H1 (cell line): ENCODE data around the gene MPP2.

Experiments
- CHD2 ChIP-seq: IDR thresholded peaks from 2 replicates; pipeline ENCODE4 v1.6.1; 2012; ENCODE audit warnings: low read length, improper control_type of control experiment
- CREB1 ChIP-seq: IDR thresholded peaks from 2 replicates; pipeline ENCODE4 v1.6.1; 2012; ENCODE audit warnings: inconsistent platforms
- CTCF ChIP-seq, 3 experiments: IDR thresholded peaks; 1 replicate in 2 of 3; 2 replicates in 1 of 3; pipeline versions ENCODE4 v1.5.1 to v1.6.1; 2011; ENCODE audit warnings: low read length in 3 of 3, mild to moderate bottlenecking in 3 of 3, inconsistent platforms in 2 of 3, low read depth in 1 of 3, moderate library complexity in 1 of 3; ENCODE audit not compliant: insufficient read depth in 1 of 3; ENCODE audit errors: control extremely low read depth in 1 of 3
- EGR1 ChIP-seq: IDR thresholded peaks from 2 replicates; pipeline ENCODE4 v1.6.1; 2011; ENCODE audit warnings: low read depth, low read length, borderline replicate concordance
- HDAC2 ChIP-seq, 2 experiments: fragments of 300-600 bp in 1 of 2; sonication (generic) in 1 of 2; IDR thresholded peaks; 2 replicates each; pipeline ENCODE4 v1.6.1; 2011 to 2012; ENCODE audit warnings: low read depth in 2 of 2, low read length in 2 of 2, mild to moderate bottlenecking in 2 of 2, moderate library complexity in 2 of 2, borderline replicate concordance in 1 of 2, inconsistent platforms in 1 of 2
- JUND ChIP-seq: IDR thresholded peaks from 2 replicates; pipeline ENCODE4 v1.6.1; 2011; ENCODE audit warnings: mild to moderate bottlenecking, improper control_type of control experiment, low read length
- POLR2A ChIP-seq, 2 experiments: IDR thresholded peaks; 1 replicate in 1 of 2; 2 replicates in 1 of 2; pipeline ENCODE4 v1.6.1; 2011; ENCODE audit warnings: low read depth in 2 of 2, low read length in 2 of 2, mild to moderate bottlenecking in 2 of 2; ENCODE audit errors: control extremely low read depth in 1 of 2
- RAD21 ChIP-seq, 2 experiments: IDR thresholded peaks in 1 of 2; conservative IDR thresholded peaks in 1 of 2; 2 replicates each; pipeline ENCODE4 v1.6.1; 2011; ENCODE audit warnings: low read depth in 2 of 2, low read length in 2 of 2, improper control_type of control experiment in 1 of 2, inconsistent platforms in 1 of 2, mild to moderate bottlenecking in 1 of 2, moderate library complexity in 1 of 2
- RBBP5 ChIP-seq: IDR thresholded peaks from 2 replicates; pipeline ENCODE4 v1.7.1; 2012; ENCODE audit warnings: low read depth, mild to moderate bottlenecking, inconsistent platforms, low read length, moderate library complexity, borderline replicate concordance
- RFX5 ChIP-seq: IDR thresholded peaks from 2 replicates; pipeline ENCODE4 v1.6.1; 2011; ENCODE audit warnings: low read depth, low read length, improper control_type of control experiment, borderline replicate concordance
- SIN3A ChIP-seq, 2 experiments: IDR thresholded peaks in 1 of 2; conservative IDR thresholded peaks in 1 of 2; 2 replicates each; pipeline ENCODE4 v1.6.1; 2011 to 2012; ENCODE audit warnings: low read length in 2 of 2, improper control_type of control experiment in 1 of 2, low read depth in 1 of 2, mild to moderate bottlenecking in 1 of 2
- SP1 ChIP-seq: IDR thresholded peaks from 2 replicates; pipeline ENCODE4 v1.6.1; 2011; ENCODE audit warnings: low read depth, low read length
- SP4 ChIP-seq: IDR thresholded peaks from 2 replicates; pipeline ENCODE4 v1.6.1; 2012; ENCODE audit warnings: low read length, inconsistent platforms
- USF2 ChIP-seq: IDR thresholded peaks from 2 replicates; pipeline ENCODE4 v1.6.1; 2011; ENCODE audit warnings: low read length, improper control_type of control experiment

GRCh38 chr17:43878260-43879175 is 28.8 kb downstream of the MPP2 start:
- TF ChIP-seq RAD21 (IDR thresholded peaks at IDR 0.05 in 1 of 2, conservative IDR thresholded peaks at IDR 0.05 in 1 of 2; ENCODE audit: low read depth in 2 of 2, low read length in 2 of 2) (peak; percentile 82 to 88), CTCF (IDR thresholded peaks at IDR 0.05; ENCODE audit: control extremely low read depth in 1 of 3, insufficient read depth in 1 of 3, low read depth in 1 of 3, low read length in 3 of 3) (peak; percentile 93 to 99 (median 97)), SP1 (no peak), RBBP5 (no peak), JUND (0 out of 2 replicates have a peak, but pooled peaks have one; percentile 13), POLR2A (IDR thresholded peaks at IDR 0.05; ENCODE audit: control extremely low read depth in 1 of 2, low read depth in 2 of 2, low read length in 2 of 2) (no peak), EGR1 (no peak), CREB1 (peak; percentile 29; the same call in 1 of the 2 replicates), SIN3A (conservative IDR thresholded peaks at IDR 0.05 in 1 of 2, IDR thresholded peaks at IDR 0.05 in 1 of 2; ENCODE audit: low read depth in 1 of 2, low read length in 2 of 2) (peak in 1 of 2 experiments; percentile 66; a peak in 2 of 4 replicates), SP4 (no peak), HDAC2 (IDR thresholded peaks at IDR 0.05; ENCODE audit: borderline replicate concordance in 1 of 2, low read depth in 2 of 2, low read length in 2 of 2) (no peak), CHD2 (no peak), RFX5 (no peak), USF2 (no peak)
